GM12865 (cell line): ENCODE measurements around the gene RNF13.
A peak's percentile ranks its signal among the peaks of the same experiment; 100 is the strongest.
"Not testable (repeated sequence)": the region's sequence is repeated elsewhere in the genome, so short reads cannot be mapped to it uniquely, and the experiment has no call there.

Experiments
- DNase-seq: peaks from one replicate; pipeline ENCODE4 v3.0.0; 2010; ENCODE audit warnings: low read depth
- H3K4me3 ChIP-seq: 2 replicates; pipeline ENCODE4 v1.5.1; 2011; ENCODE audit warnings: mild to moderate bottlenecking, low read depth, low read length, control low read depth
- TF ChIP-seq, protein P1 (sequence below): IDR thresholded peaks from 2 replicates; pipeline ENCODE4 v1.5.1; 2011; ENCODE audit warnings: low read length, control low read depth, low read depth, inconsistent platforms; ENCODE audit not compliant: insufficient read depth; ENCODE audit errors: missing control alignments

Gene RNF13

DNA sequence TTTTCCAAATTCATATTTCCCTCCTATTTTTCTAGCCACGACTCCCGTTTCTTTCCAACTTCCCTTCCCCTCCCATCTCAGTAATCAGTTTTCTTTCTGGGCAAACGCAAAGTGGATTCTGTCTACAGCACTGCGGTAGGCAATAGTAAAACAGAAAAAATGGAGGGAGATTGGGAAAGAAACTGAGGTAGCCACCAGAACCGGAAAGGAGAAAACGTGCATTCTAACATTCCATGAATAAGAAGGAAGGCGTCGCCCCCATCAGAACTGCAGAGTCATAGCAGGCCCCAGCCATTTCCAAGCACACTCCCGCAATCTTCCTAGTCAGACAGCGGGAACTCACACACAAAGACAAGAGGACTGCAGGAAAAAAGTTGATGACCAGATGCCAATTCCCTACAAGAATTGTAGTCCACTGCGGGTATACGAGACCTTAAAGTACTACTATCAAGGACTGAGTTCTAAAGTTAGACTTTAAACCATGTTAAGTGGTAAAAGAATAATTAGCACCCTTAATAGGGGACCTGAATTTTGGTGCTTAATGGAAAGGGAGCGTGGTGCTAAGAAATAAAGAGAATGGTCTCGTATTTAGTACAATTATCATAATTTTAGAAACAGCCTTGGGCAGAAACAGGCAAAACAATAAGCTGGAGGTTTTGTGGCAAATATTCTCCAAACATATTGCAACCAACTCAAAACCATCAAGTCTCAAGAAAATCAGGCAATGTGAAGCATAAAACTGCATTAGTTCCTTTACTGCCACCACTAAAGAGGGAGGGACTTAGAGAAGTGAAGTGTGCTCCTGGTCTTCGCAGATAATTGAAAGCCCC lies 156.3 kb downstream of the RNF13 start:
- TF ChIP-seq, protein P1, sequence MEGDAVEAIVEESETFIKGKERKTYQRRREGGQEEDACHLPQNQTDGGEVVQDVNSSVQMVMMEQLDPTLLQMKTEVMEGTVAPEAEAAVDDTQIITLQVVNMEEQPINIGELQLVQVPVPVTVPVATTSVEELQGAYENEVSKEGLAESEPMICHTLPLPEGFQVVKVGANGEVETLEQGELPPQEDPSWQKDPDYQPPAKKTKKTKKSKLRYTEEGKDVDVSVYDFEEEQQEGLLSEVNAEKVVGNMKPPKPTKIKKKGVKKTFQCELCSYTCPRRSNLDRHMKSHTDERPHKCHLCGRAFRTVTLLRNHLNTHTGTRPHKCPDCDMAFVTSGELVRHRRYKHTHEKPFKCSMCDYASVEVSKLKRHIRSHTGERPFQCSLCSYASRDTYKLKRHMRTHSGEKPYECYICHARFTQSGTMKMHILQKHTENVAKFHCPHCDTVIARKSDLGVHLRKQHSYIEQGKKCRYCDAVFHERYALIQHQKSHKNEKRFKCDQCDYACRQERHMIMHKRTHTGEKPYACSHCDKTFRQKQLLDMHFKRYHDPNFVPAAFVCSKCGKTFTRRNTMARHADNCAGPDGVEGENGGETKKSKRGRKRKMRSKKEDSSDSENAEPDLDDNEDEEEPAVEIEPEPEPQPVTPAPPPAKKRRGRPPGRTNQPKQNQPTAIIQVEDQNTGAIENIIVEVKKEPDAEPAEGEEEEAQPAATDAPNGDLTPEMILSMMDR: no peak
- DNase-seq: no peak
- peak overlapping the region; percentile 94 for H3K4me3 ChIP-seq

- peak overlapping the region; percentile 94 for H3K4me3 ChIP-seq
- DNase-seq: peak; percentile 93
- TF ChIP-seq, protein P1: no peak
Observed at GRCh38 chr3:149969940-149970715, 157.1 kb downstream of the RNF13 start.

DNA sequence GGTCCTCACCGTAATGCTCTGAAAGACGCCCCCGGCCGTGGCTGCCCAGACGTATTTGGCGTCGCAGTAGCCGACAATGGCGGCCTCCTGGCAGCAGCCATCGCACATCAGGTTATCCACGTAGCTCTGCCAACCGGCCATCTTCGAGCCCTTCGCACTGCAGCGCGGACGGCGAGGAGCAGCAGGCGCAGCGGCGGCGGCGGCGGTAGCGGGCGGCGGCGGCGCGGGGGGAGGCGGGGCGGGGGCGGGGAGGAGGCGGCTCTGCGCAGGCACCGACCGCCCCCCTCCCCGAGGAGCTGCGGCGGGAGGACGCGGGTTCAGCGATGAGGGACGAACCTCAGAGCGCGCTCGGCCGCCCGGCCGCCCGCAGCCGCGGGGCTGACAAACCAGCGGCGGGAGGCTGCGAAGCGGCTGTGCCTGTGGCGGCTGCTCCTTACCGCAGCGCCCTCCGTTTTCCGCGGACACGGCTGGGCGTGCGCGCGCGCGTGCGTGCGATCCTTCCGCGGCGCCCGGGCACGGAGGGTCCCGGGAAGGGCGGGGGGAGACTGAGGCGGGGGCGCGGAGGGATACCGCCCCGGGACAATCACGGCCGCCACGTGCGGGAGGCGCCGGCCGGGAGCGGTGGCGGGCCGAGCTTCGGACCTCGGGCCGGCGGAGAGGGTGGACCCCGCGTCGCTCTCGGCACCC lies 157.8 kb downstream of the RNF13 start, which contains the start of gene PFN2:
TSS of gene PFN2 (minus strand) at position 180 of the 687 bp plus-strand sequence. CDS start at position 141, 39 bp downstream.
- TF ChIP-seq, protein P1: no peak
- peak; percentile 89 for DNase-seq
- H3K4me3 ChIP-seq: peak within 1 kb of the TSS; percentile 94

GRCh38 chr3:149971403-149972075 lies 158.5 kb downstream of the RNF13 start:
- DNase-seq: no peak
- H3K4me3 ChIP-seq: peak overlapping the region; percentile 94
- TF ChIP-seq, protein P1: no peak

DNA sequence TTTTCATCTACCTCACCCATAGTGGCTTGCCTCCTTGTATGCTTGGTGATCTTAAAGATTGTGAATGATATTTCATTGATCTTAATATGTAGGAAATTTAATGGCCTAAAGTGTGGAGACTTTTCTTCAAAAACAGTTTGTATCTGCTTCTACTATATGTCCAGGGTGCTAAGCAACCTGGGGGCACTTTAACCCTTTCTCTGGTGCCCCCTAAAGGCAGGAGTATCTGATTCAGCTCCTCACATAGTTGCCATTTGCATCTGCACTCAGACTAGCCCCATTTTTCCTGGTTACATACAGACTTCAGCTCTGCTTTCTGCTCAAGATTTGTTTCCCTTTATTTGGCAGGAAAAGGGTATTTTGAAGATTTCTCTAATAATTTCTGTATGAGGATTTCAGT lies 162.9 kb downstream of the RNF13 start:
- TF ChIP-seq, protein P1: peak; percentile 7
- H3K4me3 ChIP-seq: no peak overlapping the region
- DNase-seq: peak; percentile 28

DNA sequence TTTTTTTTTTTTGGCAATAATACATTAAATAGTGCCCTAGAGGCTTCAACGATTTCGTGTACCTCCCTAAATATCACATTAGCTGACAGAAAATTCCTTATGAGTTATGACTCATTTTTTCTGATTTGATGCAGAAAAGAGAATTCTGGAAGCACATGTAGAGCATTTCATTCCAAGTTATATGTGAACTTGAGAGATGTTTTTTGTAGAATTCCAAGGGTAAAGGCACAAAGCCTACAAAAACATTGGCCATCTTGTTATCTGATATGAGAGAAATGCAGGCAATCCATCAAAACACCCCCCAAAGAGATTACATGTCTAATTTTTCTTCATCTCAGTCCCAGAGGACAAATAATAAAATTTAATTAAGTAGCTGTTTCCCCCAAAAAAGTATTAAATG lies 164.4 kb downstream of the RNF13 start:
- TF ChIP-seq, protein P1: no peak
- H3K4me3 ChIP-seq: no peak overlapping the region
- no peak for DNase-seq

DNA sequence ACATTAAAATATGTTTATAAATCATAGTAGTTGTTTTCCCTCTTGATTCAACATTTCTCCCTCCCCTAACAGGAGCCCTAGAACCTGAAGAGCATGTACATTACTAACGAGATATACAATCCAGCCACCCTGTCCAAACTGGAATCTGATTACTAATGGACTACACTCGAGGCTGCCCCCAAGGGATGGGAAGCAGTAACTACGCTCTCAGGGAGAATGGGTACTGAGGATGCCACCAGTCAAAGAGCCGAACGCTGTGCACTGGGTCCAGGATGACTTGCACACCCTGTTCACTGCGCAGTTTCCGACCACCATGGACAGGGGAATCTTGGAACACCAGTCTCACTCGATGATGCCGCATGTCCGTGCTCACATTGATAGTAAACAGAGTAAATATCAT lies 169.0 kb downstream of the RNF13 start:
- not testable (repeated sequence) for DNase-seq, H3K4me3 ChIP-seq

- not testable (repeated sequence) for H3K4me3 ChIP-seq, DNase-seq
Observed at GRCh38 chr3:149983053-149983452, 170.0 kb downstream of the RNF13 start.
